GM18907 (cell line): ENCODE data around the gene TTLL11.

Experiments
- ATAC-seq: cut with Tn5 transposase; IDR thresholded peaks from one replicate; pipeline ENCODE4 v1.9.1; 2021; ENCODE audit warnings: mild to moderate bottlenecking, moderate library complexity; ENCODE audit not compliant: unreplicated experiment

TTLL11 gene

GRCh38 chr9:121840838-121841760 is 252.0 kb downstream of the TTLL11 start:
- ATAC-seq, result no peak

GRCh38 chr9:121839726-121840500 is 253.2 kb downstream of the TTLL11 start:
- ATAC-seq, result no peak

GRCh38 chr9:121838746-121839669 is 254.1 kb downstream of the TTLL11 start:
- ATAC-seq, result no peak

GRCh38 chr9:121837113-121837961 is 255.8 kb downstream of the TTLL11 start:
- no peak for ATAC-seq

GRCh38 chr9:121836366-121836885 is 256.7 kb downstream of the TTLL11 start:
- ATAC-seq, result no peak

GRCh38 chr9:121835587-121836365 is 257.3 kb downstream of the TTLL11 start:
- ATAC-seq, result no peak

GRCh38 chr9:121833061-121833460 is 260.0 kb downstream of the TTLL11 start:
- no peak for ATAC-seq

- no peak for ATAC-seq
Observed at GRCh38 chr9:121831869-121832268, 261.2 kb downstream of the TTLL11 start.

- no peak for ATAC-seq
Observed at GRCh38 chr9:121830441-121831140, 262.5 kb downstream of the TTLL11 start.

- ATAC-seq, result no peak
Observed at GRCh38 chr9:121827251-121827967, 265.7 kb downstream of the TTLL11 start.

GRCh38 chr9:121826711-121827110 is 266.4 kb downstream of the TTLL11 start:
- no peak for ATAC-seq

- ATAC-seq, result no peak
Observed at GRCh38 chr9:121825031-121825691, 267.9 kb downstream of the TTLL11 start.

- ATAC-seq, result no peak
Observed at GRCh38 chr9:121824651-121825030, 268.5 kb downstream of the TTLL11 start.

- no peak for ATAC-seq
Observed at GRCh38 chr9:121823451-121824169, 269.5 kb downstream of the TTLL11 start.

GRCh38 chr9:121822093-121823085 is 270.7 kb downstream of the TTLL11 start:
- no peak for ATAC-seq
